GM12878 (cell line): Measurements from ENCODE around the gene GCNT3. TPM values are rescaled to one million over a fixed set of nuclear protein-coding genes. Genes with fewer than 3 reads are reported as not detected.
A peak's percentile ranks its signal among the peaks of the same experiment; 100 is the strongest.

Experiments
- CHD1 ChIP-seq: IDR thresholded peaks from 2 replicates; pipeline ENCODE4 v1.6.1; 2012; ENCODE audit warnings: low read depth, low read length, improper control_type of control experiment
- CHD2 ChIP-seq: IDR thresholded peaks from 2 replicates; pipeline ENCODE4 v1.6.1; 2011; ENCODE audit warnings: low read depth, low read length, improper control_type of control experiment, borderline replicate concordance
- E2F4 ChIP-seq: IDR thresholded peaks from 2 replicates; pipeline ENCODE4 v1.6.1; 2012; ENCODE audit warnings: low read depth, low read length, improper control_type of control experiment
- E4F1 ChIP-seq: fragments of 450-650 bp; IDR thresholded peaks from 2 replicates; pipeline ENCODE4 v1.6.1; 2018; ENCODE audit warnings: borderline replicate concordance, mild to moderate bottlenecking; ENCODE audit not compliant: partially characterized antibody
- FOXM1 ChIP-seq: IDR thresholded peaks from 2 replicates; pipeline ENCODE4 v1.6.1; 2012; ENCODE audit warnings: low read depth, mild to moderate bottlenecking, inconsistent platforms, low read length, moderate library complexity
- HDAC2 ChIP-seq: fragments of 200-600 bp; sonication (generic); IDR thresholded peaks from 2 replicates; pipeline ENCODE4 v1.6.1; 2017
- HDGF ChIP-seq: fragments of 450-650 bp; IDR thresholded peaks from 2 replicates; pipeline ENCODE4 v1.6.1; 2016; ENCODE audit warnings: antibody characterized with exemption
- IRF3 ChIP-seq: fragments of 450-650 bp; IDR thresholded peaks from 2 replicates; pipeline ENCODE4 v1.6.1; 2014; ENCODE audit warnings: mild to moderate bottlenecking
- JUNB ChIP-seq: IDR thresholded peaks from 2 replicates; pipeline ENCODE4 v1.6.1; 2016; ENCODE audit warnings: antibody characterized with exemption, mild to moderate bottlenecking
- NKRF ChIP-seq: fragments of 450-650 bp; conservative IDR thresholded peaks from 2 replicates; pipeline ENCODE4 v1.6.1; 2017; ENCODE audit warnings: mild to moderate bottlenecking, moderate library complexity
- POLR2AphosphoS2 ChIP-seq: IDR thresholded peaks from 2 replicates; pipeline ENCODE4 v1.6.1; 2011; ENCODE audit warnings: low read depth, mild to moderate bottlenecking, low read length, improper control_type of control experiment, moderate library complexity
- RCOR1 ChIP-seq: conservative IDR thresholded peaks from 2 replicates; pipeline ENCODE4 v1.6.1; 2012; ENCODE audit warnings: low read depth, low read length, improper control_type of control experiment
- SIX5 ChIP-seq: IDR thresholded peaks from 2 replicates; pipeline ENCODE4 v1.6.1; 2011; ENCODE audit warnings: mild to moderate bottlenecking, low read depth, low read length, moderate library complexity; ENCODE audit not compliant: severe bottlenecking
- SMAD5 ChIP-seq: IDR thresholded peaks from 2 replicates; pipeline ENCODE4 v1.6.1; 2016; ENCODE audit warnings: antibody characterized with exemption, low read depth
- SMC3 ChIP-seq: IDR thresholded peaks from 2 replicates; pipeline ENCODE4 v1.6.1; 2011; ENCODE audit warnings: low read length, improper control_type of control experiment, borderline replicate concordance
- SPI1 ChIP-seq: IDR thresholded peaks from 2 replicates; pipeline ENCODE4 v1.6.1; 2011; ENCODE audit warnings: low read depth, mild to moderate bottlenecking, low read length, moderate library complexity, borderline replicate concordance; ENCODE audit not compliant: insufficient read depth
- SREBF2 ChIP-seq: IDR thresholded peaks from 2 replicates; pipeline ENCODE4 v1.6.1; 2012; ENCODE audit warnings: mild to moderate bottlenecking, low read length
- STAT1 ChIP-seq: fragments of 450-650 bp; conservative IDR thresholded peaks from 2 replicates; pipeline ENCODE4 v1.6.1; 2014; ENCODE audit warnings: antibody characterized with exemption, mild to moderate bottlenecking
- STAT3 ChIP-seq: IDR thresholded peaks from 2 replicates; pipeline ENCODE4 v1.6.1; 2011; ENCODE audit warnings: low read depth, low read length, improper control_type of control experiment
- SUZ12 ChIP-seq: fragments of 200-600 bp; sonication (generic); IDR thresholded peaks from one replicate; pipeline ENCODE4 v1.6.1; 2018; ENCODE audit warnings: antibody characterized with exemption, mild to moderate bottlenecking; ENCODE audit not compliant: unreplicated experiment
- YY1 ChIP-seq: IDR thresholded peaks from 2 replicates; pipeline ENCODE4 v1.6.1; 2011; ENCODE audit warnings: low read depth, mild to moderate bottlenecking, low read length
- polyA plus RNA-seq, 11 experiments: library from polyadenylated mRNA; depleted of rRNA in 4 of 11; unstranded in 6 of 11; stranded (reverse) in 5 of 11; fragments of >200 nt; fragmentation: Nextera tagmentation in 4 of 11; fragmentation: Illumina TruSeq in 1 of 11; extraction: Ambion mirVana in 4 of 11; extraction: Trizol in 1 of 11; gene quantifications; 1 replicate in 1 of 11; 2 replicates in 10 of 11; pipeline versions ENCODE4 v1.2.1 to v1.2.3, GENCODE V29; 2011 to 2016; ENCODE audit warnings: inconsistent platforms in 2 of 11, missing spikeins in 2 of 11, low read depth in 1 of 11
- total RNA-seq, 4 experiments: library from RNA; depleted of rRNA in 3 of 4; stranded (reverse); fragments of >200 nt in 3 of 4; fragmentation: Illumina TruSeq in 1 of 4; extraction: Trizol in 1 of 4; gene quantifications; 2 replicates each; pipeline versions ENCODE4 v1.2.1 to v1.2.3, GENCODE V29; 2013 to 2021

GCNT3 gene
- total and polyA plus RNA-seq, 10 of the 15 experiments (the other 5 are each of a cell fraction or from before 2014, with no cell fraction given) = 0.03 to 0.53 (median 0.25) TPM; not detected in 2

- TF ChIP-seq SMC3 (no peak), HDGF (peak; percentile 65; the same call in 1 of the 2 replicates), SUZ12 (no peak), E4F1 (peak; percentile 73), STAT3 (no peak), IRF3 (0 out of 2 replicates have a peak, but pooled peaks have one; percentile 40), HDAC2 (no peak), E2F4 (no peak), FOXM1 (0 out of 2 replicates have a peak, but pooled peaks have one; percentile 20), CHD2 (peak; percentile 32; the same call in 1 of the 2 replicates), SPI1 (peak; percentile 38; the same call in 1 of the 2 replicates), CHD1 (no peak), JUNB (no peak), STAT1 (0 out of 2 replicates have a peak, but pooled peaks have one; percentile 25), YY1 (0 out of 2 replicates have a peak, but pooled peaks have one; percentile 30), POLR2AphosphoS2 (peak; percentile 85), SREBF2 (no peak), SIX5 (peak; percentile 35), SMAD5 (no peak; the same call in 1 of the 2 replicates), RCOR1 (no peak), NKRF (peak; percentile 32; the same call in 1 of the 2 replicates)
These were observed 45.5 kb downstream of the GCNT3 start, which contains the start of gene GTF2A2 (continued) for GRCh38 chr15:59656897-59657634.
